ENCODE measurements around the gene GPR141.

DNA sequence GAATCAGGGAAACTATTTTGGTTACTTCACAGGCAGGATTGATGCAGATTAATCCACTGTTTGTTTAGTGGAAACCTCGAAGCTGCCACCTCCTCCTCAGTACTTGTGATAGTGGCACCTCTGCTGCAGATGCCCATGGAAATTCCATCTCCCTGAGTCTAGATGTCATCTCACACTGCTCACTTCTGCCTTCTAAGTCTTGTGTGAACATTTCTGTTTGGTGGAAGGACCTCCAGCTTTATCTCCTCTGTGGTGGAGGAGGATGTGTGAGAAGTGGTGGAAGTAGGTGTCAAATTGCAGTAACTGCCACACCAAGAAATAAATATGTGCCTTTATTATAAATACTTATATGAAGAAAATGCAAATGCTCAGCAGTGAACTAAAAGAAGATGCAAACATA, 25.8 kb upstream of the GPR141 start:
- TF ChIP-seq CTCF (IDR thresholded peaks at IDR 0.05) (no peak), POLR2A (IDR thresholded peaks at IDR 0.05) (no peak), EP300 (IDR thresholded peaks at IDR 0.05) (no peak)
